A673 (cell line): ENCODE data around the gene SPIRE2.
"Not testable (repeated sequence)": the region's sequence is repeated elsewhere in the genome, so short reads cannot be mapped to it uniquely, and the experiment has no call there.

Source experiments
- CTCF ChIP-seq: fragments of 300-800, 200-600 bp; sonication (generic); conservative IDR thresholded peaks from 2 replicates; pipeline ENCODE4 v1.5.1; 2017; ENCODE audit warnings: low read depth, mild to moderate bottlenecking, antibody characterized with exemption, low read length, moderate library complexity, mixed read lengths
- EZH2 ChIP-seq: fragments of 200-600 bp; sonication (generic); IDR thresholded peaks from 2 replicates; pipeline ENCODE4 v1.6.1; 2017; ENCODE audit warnings: borderline replicate concordance, low read depth, mild to moderate bottlenecking, mixed read lengths, antibody characterized with exemption, low read length; ENCODE audit not compliant: poor library complexity, severe bottlenecking

GRCh38 chr16:89823824-89824148 lies 4.5 kb upstream of the SPIRE2 start:
- not testable (repeated sequence) for TF ChIP-seq CTCF, EZH2
